Measurements from ENCODE around the gene PPIL6. TPM values are rescaled to one million over a fixed set of nuclear protein-coding genes. Genes with fewer than 3 reads are reported as not detected.
A peak's percentile ranks its signal among the peaks of the same experiment; 100 is the strongest.

PPIL6 gene
- total RNA-seq, 1 experiment from 2014 or later: 2.6 TPM

DNA sequence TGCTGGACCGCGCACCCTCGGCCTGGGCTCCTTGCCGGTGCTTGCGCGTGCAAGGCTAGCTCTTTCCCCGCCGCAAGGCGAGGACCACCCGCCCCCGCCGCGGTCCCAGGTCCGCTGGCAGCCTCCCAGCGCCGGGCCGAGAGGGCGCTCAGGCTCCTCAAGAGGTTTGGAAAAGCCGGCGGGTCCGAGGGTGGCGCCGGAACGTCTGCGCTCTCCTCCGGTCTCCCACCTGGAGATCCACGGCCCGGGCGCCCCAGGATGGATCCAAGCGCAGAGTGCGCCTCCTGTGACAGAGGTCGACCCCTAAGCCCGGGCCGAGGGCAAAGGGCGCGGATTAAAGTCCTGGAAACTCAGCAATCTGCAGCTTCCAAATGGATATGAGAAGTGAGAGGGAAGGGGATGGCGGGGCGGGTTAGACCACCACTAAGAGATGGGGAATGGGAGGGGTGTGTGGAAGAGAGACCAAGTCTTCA, 15.7 kb upstream of the PPIL6 start:
- intact Hi-C loops (cut with micrococcal nuclease; ENCODE audit: unreplicated experiment): no loop called here

DNA sequence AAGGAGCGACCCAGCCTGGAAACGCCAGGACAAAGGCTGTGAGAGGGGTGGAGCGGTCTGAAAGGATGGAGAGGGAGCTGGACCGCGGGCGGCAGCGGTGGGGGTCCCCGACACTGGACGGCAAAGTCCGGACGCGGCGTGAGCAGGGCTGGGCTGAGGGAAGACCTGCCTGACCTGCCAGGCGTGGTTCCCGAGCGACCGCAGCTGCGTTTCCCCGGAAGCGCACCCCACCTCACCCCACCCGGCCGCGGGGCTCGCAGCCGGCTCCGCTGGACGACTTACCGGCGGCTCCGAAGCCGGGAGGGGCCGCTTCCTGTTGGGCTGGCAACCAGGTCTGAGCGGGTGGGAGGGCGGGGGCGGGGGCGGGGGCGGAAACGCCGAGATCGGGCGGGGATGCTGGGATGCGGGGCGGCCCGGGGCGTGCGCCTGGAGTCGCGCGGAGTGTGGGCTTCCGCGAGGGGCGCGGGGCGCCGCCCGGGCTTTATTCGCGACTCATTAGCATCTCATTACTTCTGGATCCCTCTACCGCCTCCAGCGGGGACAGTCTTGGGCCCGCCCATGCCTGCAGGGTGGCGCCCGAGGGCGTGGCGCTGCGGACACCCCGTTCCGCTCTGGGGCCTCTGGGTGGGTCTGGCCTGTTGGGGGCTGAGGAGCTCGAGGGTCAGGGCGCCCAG, 15.1 kb upstream of the PPIL6 start, which contains the start of gene MICAL1:
Gene MICAL1, minus strand, starts transcription at position 336 of the 674 bp plus-strand sequence. CDS start 1,576 bp downstream, outside the sequence.
- Mint-ChIP-seq H3K27ac (ENCODE audit: unreplicated experiment) (peak within 1 kb of the TSS; percentile 91), H3K27me3 (ENCODE audit: unreplicated experiment) (no peaks in the 10 kb centered on the region), H3K9me3 (ENCODE audit: low read depth, unreplicated experiment) (no peaks in the 10 kb centered on the region), H3K4me1 (ENCODE audit: low read depth, unreplicated experiment) (peaks cover 15% of the 10 kb centered on the region), H3K36me3 (ENCODE audit: insufficient read depth, unreplicated experiment) (peaks cover 33% of the 10 kb centered on the region), H3K4me3 (ENCODE audit: low read depth, unreplicated experiment) (peak within 1 kb of the TSS; percentile 95)
- intact Hi-C loops (cut with micrococcal nuclease; ENCODE audit: unreplicated experiment): no loop called here
- BruUV-seq (replicated peaks): no TSS peak
- TF ChIP-seq, protein P1, sequence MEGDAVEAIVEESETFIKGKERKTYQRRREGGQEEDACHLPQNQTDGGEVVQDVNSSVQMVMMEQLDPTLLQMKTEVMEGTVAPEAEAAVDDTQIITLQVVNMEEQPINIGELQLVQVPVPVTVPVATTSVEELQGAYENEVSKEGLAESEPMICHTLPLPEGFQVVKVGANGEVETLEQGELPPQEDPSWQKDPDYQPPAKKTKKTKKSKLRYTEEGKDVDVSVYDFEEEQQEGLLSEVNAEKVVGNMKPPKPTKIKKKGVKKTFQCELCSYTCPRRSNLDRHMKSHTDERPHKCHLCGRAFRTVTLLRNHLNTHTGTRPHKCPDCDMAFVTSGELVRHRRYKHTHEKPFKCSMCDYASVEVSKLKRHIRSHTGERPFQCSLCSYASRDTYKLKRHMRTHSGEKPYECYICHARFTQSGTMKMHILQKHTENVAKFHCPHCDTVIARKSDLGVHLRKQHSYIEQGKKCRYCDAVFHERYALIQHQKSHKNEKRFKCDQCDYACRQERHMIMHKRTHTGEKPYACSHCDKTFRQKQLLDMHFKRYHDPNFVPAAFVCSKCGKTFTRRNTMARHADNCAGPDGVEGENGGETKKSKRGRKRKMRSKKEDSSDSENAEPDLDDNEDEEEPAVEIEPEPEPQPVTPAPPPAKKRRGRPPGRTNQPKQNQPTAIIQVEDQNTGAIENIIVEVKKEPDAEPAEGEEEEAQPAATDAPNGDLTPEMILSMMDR (IDR thresholded peaks at IDR 0.05; ENCODE audit: unreplicated experiment): peak; percentile 35
- DNase-seq: peak; percentile 77
- CTCF ChIA-PET: interaction anchor here (0.6 to 1.7 kb wide), 3 partner anchors 15 to 1296 kb away, joined by 4 read pairs; partner anchors contain the start of genes PPIL6 and SMPD2

More for the DNA sequence above, 15.7 kb upstream of the PPIL6 start:
- Mint-ChIP-seq H3K4me3 (ENCODE audit: low read depth, unreplicated experiment) (peak overlapping the region; percentile 95), H3K4me1 (ENCODE audit: low read depth, unreplicated experiment) (peaks cover 15% of the 10 kb centered on the region), H3K27me3 (ENCODE audit: unreplicated experiment) (no peaks in the 10 kb centered on the region), H3K27ac (ENCODE audit: unreplicated experiment) (no peak overlapping the region), H3K36me3 (ENCODE audit: insufficient read depth, unreplicated experiment) (peaks cover 32% of the 10 kb centered on the region), H3K9me3 (ENCODE audit: low read depth, unreplicated experiment) (no peaks in the 10 kb centered on the region)
- DNase-seq: no peak
- TF ChIP-seq, protein P1 (IDR thresholded peaks at IDR 0.05; ENCODE audit: unreplicated experiment): no peak
- BruUV-seq (replicated peaks): no TSS peak
- CTCF ChIA-PET: interaction anchor here (0.6 to 1.7 kb wide), 3 partner anchors 16 to 72 kb away, joined by 3 to 4 read pairs (median 4); partner anchors contain the start of genes PPIL6 and SMPD2

DNA sequence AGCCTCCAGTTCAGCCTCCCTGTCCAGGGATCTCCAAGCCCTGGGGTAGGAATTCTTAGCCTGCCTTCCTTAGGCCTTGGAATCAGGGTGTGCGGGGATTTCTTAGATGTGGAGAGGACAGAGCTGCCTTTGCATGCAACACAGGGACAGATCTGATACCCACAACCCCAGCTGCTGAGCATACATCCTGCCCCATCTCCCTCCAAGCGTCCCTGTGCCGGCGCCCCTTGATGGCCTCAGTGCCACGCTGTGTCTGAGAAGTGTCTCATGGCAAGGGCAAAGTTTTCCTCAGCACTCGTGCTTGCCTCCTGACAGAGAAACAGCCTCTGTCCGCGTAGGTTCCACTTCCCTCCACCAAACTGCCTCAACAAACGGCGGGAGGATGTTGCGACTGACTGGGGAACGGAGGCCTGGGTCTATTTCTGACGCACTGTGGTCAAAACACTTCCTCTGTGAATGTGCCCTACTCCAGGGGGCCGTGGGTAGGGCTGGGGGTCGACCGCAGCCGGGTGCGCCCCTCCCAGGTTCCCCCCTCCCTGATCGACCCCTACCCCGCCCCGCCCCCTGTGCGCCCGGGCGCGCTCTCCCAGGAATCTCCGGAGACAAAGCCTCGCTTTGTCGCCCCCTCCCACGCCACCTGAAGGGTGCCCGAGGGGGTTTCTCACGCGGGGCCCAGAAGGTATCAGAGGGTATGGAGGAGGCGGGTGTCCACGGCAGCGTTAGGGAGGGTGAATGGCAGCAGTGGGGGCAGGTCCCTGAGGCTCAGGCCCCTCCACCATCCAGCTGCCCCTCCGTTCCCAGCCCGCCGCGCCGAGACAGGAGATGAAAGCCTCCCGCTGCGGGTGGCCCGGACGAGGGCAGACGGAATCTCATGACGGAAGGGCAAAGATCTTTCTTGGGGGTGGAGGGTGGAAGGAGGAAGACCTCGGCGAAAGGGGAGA, 14.3 kb upstream of the PPIL6 start:
- Mint-ChIP-seq H3K4me1 (ENCODE audit: low read depth, unreplicated experiment) (peaks cover 15% of the 10 kb centered on the region), H3K4me3 (ENCODE audit: low read depth, unreplicated experiment) (peak overlapping the region; percentile 95), H3K27ac (ENCODE audit: unreplicated experiment) (peak overlapping the region; percentile 91), H3K9me3 (ENCODE audit: low read depth, unreplicated experiment) (no peaks in the 10 kb centered on the region), H3K36me3 (ENCODE audit: insufficient read depth, unreplicated experiment) (peaks cover 41% of the 10 kb centered on the region), H3K27me3 (ENCODE audit: unreplicated experiment) (no peaks in the 10 kb centered on the region)
- TF ChIP-seq, protein P1 (IDR thresholded peaks at IDR 0.05; ENCODE audit: unreplicated experiment): no peak
- peak; percentile 27 for DNase-seq
- CTCF ChIA-PET: interaction anchor here (0.5 to 1.7 kb wide), 4 partner anchors 15 to 1295 kb away, joined by 4 to 5 read pairs (median 4); partner anchors contain the start of genes PPIL6 and SMPD2
- BruUV-seq (replicated peaks): no TSS peak
- intact Hi-C loops (cut with micrococcal nuclease; ENCODE audit: unreplicated experiment): no loop called here

All from Calu3 (cell line).